Neural cell (in vitro differentiated cells): ENCODE results near the gene SCAI. TPM values are rescaled to one million over a fixed set of nuclear protein-coding genes. Genes with fewer than 3 reads are reported as not detected.

Experiments
- H2AFZ ChIP-seq: fragments of 200-600, 300-800 bp; sonication (generic), shearing (Covaris generic); 2 replicates; pipeline ENCODE4 v1.6.0; 2014; ENCODE audit warnings: low read depth, mild to moderate bottlenecking, antibody characterized with exemption, low read length, moderate library complexity
- H3F3A ChIP-seq: fragments of 200-600 bp; shearing (Covaris generic); 2 replicates; pipeline ENCODE4 v1.6.1; 2016; ENCODE audit warnings: mild to moderate bottlenecking, moderate library complexity, mixed read lengths, antibody characterized with exemption, low read length; ENCODE audit not compliant: insufficient read depth, poor library complexity, severe bottlenecking
- H3K27ac ChIP-seq: fragments of 200-600, 300-800 bp; sonication (generic), shearing (Covaris generic); 2 replicates; pipeline ENCODE4 v1.5.1; 2014; ENCODE audit warnings: mild to moderate bottlenecking, low read length, moderate library complexity
- H3K27me3 ChIP-seq: fragments of 300-800, 200-600 bp; sonication (generic), shearing (Covaris generic); 2 replicates; pipeline ENCODE4 v1.6.0; 2014; ENCODE audit warnings: mild to moderate bottlenecking, low read depth, low read length, moderate library complexity; ENCODE audit not compliant: insufficient read depth
- H3K36me3 ChIP-seq: fragments of 300-800, 200-600 bp; sonication (generic), shearing (Covaris generic); 2 replicates; pipeline ENCODE4 v1.5.1; 2014; ENCODE audit warnings: mild to moderate bottlenecking, antibody characterized with exemption, low read length, moderate library complexity; ENCODE audit not compliant: insufficient read depth
- H3K4me2 ChIP-seq: fragments of 300-800, 200-600 bp; sonication (generic), shearing (Covaris generic); 2 replicates; pipeline ENCODE4 v1.6.0; 2014; ENCODE audit warnings: mild to moderate bottlenecking, low read length
- H3K4me3 ChIP-seq: fragments of 300-800, 200-600 bp; sonication (generic), shearing (Covaris generic); 2 replicates; pipeline ENCODE4 v1.5.1; 2014; ENCODE audit warnings: mild to moderate bottlenecking, low read length, moderate library complexity
- H3K79me2 ChIP-seq: fragments of 200-600 bp; shearing (Covaris generic); replicated peaks from 2 replicates; pipeline ENCODE4 v1.6.0; 2014; ENCODE audit warnings: mild to moderate bottlenecking, low read length, moderate library complexity; ENCODE audit not compliant: insufficient read depth
- H3K9ac ChIP-seq: fragments of 300-800, 200-600 bp; sonication (generic), shearing (Covaris generic); 2 replicates; pipeline ENCODE4 v1.6.1; 2016; ENCODE audit warnings: mild to moderate bottlenecking, low read length, mixed read lengths
- H3K9me2 ChIP-seq: fragments of 200-600 bp; shearing (Covaris generic); 2 replicates; pipeline ENCODE4 v1.6.1; 2016; ENCODE audit warnings: mild to moderate bottlenecking, low read length, mixed read lengths; ENCODE audit not compliant: insufficient read depth
- H3K9me3 ChIP-seq: fragments of 200-600, 300-800 bp; sonication (generic), shearing (Covaris generic); 2 replicates; pipeline ENCODE4 v1.6.1; 2016; ENCODE audit warnings: mild to moderate bottlenecking, mixed run types, low read length, moderate library complexity, mixed read lengths
- H4K20me1 ChIP-seq: fragments of 200-600 bp; shearing (Covaris generic); 2 replicates; pipeline ENCODE4 v1.6.1; 2016; ENCODE audit warnings: mild to moderate bottlenecking, mixed run types; ENCODE audit not compliant: insufficient read depth
- EP300 ChIP-seq: fragments of 450-650 bp; conservative IDR thresholded peaks from 2 replicates; pipeline ENCODE4 v1.6.1; 2014; ENCODE audit warnings: antibody characterized with exemption, mild to moderate bottlenecking, moderate library complexity; ENCODE audit not compliant: poor library complexity, severe bottlenecking
- EZH2 ChIP-seq: fragments of 200-600, 300-800 bp; shearing (Covaris generic), sonication (generic); IDR thresholded peaks from 2 replicates; pipeline ENCODE4 v1.6.1; 2014; ENCODE audit warnings: antibody characterized with exemption, low read length, borderline replicate concordance, mild to moderate bottlenecking; ENCODE audit not compliant: insufficient read depth, poor library complexity, severe bottlenecking
- MXI1 ChIP-seq: fragments of 450-650 bp; conservative IDR thresholded peaks from 2 replicates; pipeline ENCODE4 v1.6.1; 2014; ENCODE audit warnings: antibody characterized with exemption, mild to moderate bottlenecking; ENCODE audit not compliant: poor library complexity, severe bottlenecking
- POLR2AphosphoS5 ChIP-seq: IDR thresholded peaks from 2 replicates; pipeline ENCODE4 v1.6.1; 2012
- RAD21 ChIP-seq: fragments of 450-650 bp; conservative IDR thresholded peaks from 2 replicates; pipeline ENCODE4 v1.6.1; 2014; ENCODE audit warnings: antibody characterized with exemption, mild to moderate bottlenecking, moderate library complexity
- SMC3 ChIP-seq: fragments of 450-650 bp; conservative IDR thresholded peaks from 2 replicates; pipeline ENCODE4 v1.6.1; 2014; ENCODE audit warnings: antibody characterized with exemption, mild to moderate bottlenecking, moderate library complexity; ENCODE audit not compliant: poor library complexity
- TAF1 ChIP-seq: IDR thresholded peaks from 2 replicates; pipeline ENCODE4 v1.6.1; 2012; ENCODE audit warnings: low read depth
- polyA plus RNA-seq: library from polyadenylated mRNA; depleted of rRNA; stranded (reverse); fragments of >200 nt; gene quantifications from 2 replicates; pipeline ENCODE4 v1.2.3, GENCODE V29; 2014
- TF ChIP-seq, protein P1 (sequence below): IDR thresholded peaks from 2 replicates; pipeline ENCODE4 v1.6.1; 2012; ENCODE audit warnings: borderline replicate concordance
- TF ChIP-seq, protein P2 (sequence below): fragments of 450-650 bp; IDR thresholded peaks from 2 replicates; pipeline ENCODE4 v1.5.1; 2014; ENCODE audit warnings: antibody characterized with exemption, mild to moderate bottlenecking, moderate library complexity; ENCODE audit not compliant: poor library complexity, severe bottlenecking

Gene SCAI
- polyA plus RNA-seq, 1 donor from 2014 or later, result 43.2 TPM

DNA sequence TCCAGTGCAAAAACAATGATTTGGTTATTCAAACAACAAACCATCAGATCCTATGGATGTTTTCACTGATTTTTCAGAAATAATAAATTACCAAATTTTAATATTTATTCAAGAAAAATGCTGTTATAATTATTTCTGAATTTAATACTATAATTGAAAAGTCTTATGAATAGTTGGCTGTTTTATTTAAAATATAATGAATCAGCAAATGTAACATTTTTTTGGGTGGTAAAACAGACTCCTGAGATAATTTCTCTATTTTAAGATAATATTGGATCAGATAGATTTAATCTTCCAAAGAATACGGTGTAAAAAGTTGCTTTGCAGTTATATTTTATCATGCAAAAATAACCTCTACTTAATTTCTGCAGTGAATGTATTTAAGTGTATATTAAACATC, 197.2 kb downstream of the SCAI start:
- Histone ChIP-seq H3F3A (no peaks in the 10 kb centered on the region), H3K79me2 (no peaks in the 10 kb centered on the region), H3K9me3 (no peaks in the 10 kb centered on the region), H4K20me1 (no peaks in the 10 kb centered on the region), H3K4me2 (no peak overlapping the region), H2AFZ (no peak overlapping the region), H3K4me3 (no peak overlapping the region), H3K36me3 (no peaks in the 10 kb centered on the region), H3K9ac (no peak overlapping the region), H3K9me2 (no peaks in the 10 kb centered on the region), H3K27ac (no peak overlapping the region), H3K27me3 (no peaks in the 10 kb centered on the region)
- TF ChIP-seq POLR2AphosphoS5 (no peak), MXI1 (no peak), EP300 (no peak), SMC3 (no peak), EZH2 (no peak), RAD21 (no peak), TAF1 (no peak)
- TF ChIP-seq, protein P1, sequence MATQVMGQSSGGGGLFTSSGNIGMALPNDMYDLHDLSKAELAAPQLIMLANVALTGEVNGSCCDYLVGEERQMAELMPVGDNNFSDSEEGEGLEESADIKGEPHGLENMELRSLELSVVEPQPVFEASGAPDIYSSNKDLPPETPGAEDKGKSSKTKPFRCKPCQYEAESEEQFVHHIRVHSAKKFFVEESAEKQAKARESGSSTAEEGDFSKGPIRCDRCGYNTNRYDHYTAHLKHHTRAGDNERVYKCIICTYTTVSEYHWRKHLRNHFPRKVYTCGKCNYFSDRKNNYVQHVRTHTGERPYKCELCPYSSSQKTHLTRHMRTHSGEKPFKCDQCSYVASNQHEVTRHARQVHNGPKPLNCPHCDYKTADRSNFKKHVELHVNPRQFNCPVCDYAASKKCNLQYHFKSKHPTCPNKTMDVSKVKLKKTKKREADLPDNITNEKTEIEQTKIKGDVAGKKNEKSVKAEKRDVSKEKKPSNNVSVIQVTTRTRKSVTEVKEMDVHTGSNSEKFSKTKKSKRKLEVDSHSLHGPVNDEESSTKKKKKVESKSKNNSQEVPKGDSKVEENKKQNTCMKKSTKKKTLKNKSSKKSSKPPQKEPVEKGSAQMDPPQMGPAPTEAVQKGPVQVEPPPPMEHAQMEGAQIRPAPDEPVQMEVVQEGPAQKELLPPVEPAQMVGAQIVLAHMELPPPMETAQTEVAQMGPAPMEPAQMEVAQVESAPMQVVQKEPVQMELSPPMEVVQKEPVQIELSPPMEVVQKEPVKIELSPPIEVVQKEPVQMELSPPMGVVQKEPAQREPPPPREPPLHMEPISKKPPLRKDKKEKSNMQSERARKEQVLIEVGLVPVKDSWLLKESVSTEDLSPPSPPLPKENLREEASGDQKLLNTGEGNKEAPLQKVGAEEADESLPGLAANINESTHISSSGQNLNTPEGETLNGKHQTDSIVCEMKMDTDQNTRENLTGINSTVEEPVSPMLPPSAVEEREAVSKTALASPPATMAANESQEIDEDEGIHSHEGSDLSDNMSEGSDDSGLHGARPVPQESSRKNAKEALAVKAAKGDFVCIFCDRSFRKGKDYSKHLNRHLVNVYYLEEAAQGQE, result no peak
- TF ChIP-seq, protein P2, sequence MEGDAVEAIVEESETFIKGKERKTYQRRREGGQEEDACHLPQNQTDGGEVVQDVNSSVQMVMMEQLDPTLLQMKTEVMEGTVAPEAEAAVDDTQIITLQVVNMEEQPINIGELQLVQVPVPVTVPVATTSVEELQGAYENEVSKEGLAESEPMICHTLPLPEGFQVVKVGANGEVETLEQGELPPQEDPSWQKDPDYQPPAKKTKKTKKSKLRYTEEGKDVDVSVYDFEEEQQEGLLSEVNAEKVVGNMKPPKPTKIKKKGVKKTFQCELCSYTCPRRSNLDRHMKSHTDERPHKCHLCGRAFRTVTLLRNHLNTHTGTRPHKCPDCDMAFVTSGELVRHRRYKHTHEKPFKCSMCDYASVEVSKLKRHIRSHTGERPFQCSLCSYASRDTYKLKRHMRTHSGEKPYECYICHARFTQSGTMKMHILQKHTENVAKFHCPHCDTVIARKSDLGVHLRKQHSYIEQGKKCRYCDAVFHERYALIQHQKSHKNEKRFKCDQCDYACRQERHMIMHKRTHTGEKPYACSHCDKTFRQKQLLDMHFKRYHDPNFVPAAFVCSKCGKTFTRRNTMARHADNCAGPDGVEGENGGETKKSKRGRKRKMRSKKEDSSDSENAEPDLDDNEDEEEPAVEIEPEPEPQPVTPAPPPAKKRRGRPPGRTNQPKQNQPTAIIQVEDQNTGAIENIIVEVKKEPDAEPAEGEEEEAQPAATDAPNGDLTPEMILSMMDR, result no peak

- Histone ChIP-seq H2AFZ (peak overlapping the region; percentile 78), H3K79me2 (peaks cover 5% of the 10 kb centered on the region), H3K27ac (peak overlapping the region; percentile 89), H3K4me3 (peak overlapping the region; percentile 87), H3K27me3 (no peaks in the 10 kb centered on the region), H3K4me2 (peak overlapping the region; percentile 75), H3K9me3 (no peaks in the 10 kb centered on the region), H4K20me1 (no peaks in the 10 kb centered on the region), H3K36me3 (no peaks in the 10 kb centered on the region), H3K9ac (peak overlapping the region; percentile 93), H3F3A (no peaks in the 10 kb centered on the region), H3K9me2 (no peaks in the 10 kb centered on the region)
- TF ChIP-seq, protein P2, result no peak
- TF ChIP-seq, protein P1, result no peak
- TF ChIP-seq MXI1, result no peak
Observed at GRCh38 chr9:124941679-124942561, 201.4 kb downstream of the SCAI start.
